ENCODE results near the gene MMP24. TPM values are rescaled to one million over a fixed set of nuclear protein-coding genes. Genes with fewer than 3 reads are reported as not detected.
A peak's percentile ranks its signal among the peaks of the same experiment; 100 is the strongest.

MMP24 gene
- total RNA-seq, 8 experiments from 2014 or later, result 0.94 to 45.1 (median 19.9) TPM

DNA sequence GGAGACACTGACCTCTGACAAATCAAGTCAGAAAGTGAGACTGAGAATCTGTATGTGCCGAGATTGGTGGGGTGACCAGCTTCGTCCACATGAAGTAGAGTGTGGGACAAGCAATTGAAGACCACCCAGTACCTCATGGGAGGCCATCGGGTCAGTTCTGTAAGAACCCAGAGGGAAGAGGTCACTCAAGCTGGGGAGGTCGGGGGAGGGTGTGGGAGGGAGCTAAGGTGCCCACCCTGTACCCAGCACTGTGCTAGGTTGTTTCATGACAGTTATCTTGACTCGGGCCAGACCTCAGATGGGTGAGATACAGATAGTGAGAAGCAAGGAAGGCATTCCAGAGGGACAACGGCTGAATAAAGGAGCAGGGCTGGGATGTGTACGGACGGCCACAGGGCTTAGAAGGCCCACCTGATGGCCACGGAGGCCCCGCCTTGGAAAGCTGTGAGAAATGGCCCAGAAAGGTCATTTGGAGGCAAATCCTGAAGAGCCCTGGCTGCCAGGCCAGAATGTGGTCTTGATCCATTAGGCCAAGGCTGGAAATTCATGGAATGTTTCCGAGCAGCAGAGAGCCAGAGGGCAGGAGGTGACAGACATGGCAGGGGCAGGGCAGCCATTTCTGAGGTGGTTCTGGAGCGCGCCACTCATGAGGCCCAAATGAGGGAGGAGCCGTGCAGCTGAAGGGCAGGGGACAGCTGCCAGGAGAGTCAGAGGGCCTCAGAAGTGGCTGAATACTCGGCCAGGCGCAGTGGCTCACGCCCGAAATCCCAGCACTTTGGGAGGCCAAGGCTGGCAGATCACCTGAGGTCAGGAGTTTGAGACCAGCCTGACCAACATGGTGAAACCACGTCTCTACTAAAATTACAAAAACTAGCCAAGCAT is 43.8 kb downstream of the MMP24 start:
- WGBS, 10 experiments, result 79 to 94% (median 90%) methylated on average over 2 to 12 of the region's 19 CpGs; no CpG with 5 or more reads in 5 of the 10 experiments
- Histone ChIP-seq H3K4me1 (replicated peaks in 1 of 2) (no peaks in the 10 kb centered on the region), H3K27ac (no peak overlapping the region), H3K4me3 (no peak overlapping the region)
- no peak for ATAC-seq (replicated peaks in 6 of 8)
- in situ Hi-C loops (cut with MboI; ENCODE audit: low pct_unique_long_range_greater_than_20kb in 2 of 9, low sequenced_read_pairs in 9 of 9, unreplicated experiment in 9 of 9), result no loop called here

DNA sequence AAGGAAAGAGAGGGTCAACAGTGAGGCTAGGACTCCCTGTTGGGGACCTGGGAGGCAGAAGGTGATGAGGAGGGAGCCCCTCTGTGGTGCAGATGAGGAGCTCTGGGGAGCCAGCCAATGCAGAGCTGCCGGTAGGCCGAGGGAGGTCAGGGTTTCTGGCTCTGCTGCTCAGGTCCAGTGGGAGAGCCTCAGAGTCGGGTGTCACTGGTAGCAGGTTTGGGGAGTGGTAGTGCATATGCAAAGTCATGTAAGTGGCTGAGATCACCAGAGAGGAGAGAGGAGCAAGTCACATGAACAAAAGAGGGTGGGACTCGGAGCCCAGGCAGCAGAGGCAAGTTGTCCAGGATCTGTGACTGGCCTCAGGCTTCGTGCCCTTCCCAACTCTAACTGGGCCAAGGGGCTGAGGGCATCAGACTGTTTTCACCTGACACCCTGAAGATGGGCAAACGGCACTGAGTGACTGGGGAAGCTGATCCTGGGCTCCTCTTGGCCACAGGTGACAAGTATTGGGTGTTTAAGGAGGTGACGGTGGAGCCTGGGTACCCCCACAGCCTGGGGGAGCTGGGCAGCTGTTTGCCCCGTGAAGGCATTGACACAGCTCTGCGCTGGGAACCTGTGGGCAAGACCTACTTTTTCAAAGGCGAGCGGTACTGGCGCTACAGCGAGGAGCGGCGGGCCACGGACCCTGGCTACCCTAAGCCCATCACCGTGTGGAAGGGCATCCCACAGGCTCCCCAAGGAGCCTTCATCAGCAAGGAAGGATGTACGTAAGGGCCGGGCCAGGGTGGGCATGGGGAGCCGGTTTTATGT is 44.8 kb downstream of the MMP24 start:
- Histone ChIP-seq H3K4me1 (replicated peaks in 1 of 2) (peaks cover under 1 to 1% of the 10 kb centered on the region in 2 donors), H3K4me3 (no peak overlapping the region), H3K27ac (no peak overlapping the region)
- peak in 7 of 8 experiments; percentile 9 to 96 (median 18) for ATAC-seq (replicated peaks in 6 of 8)
- in situ Hi-C loops (cut with MboI; ENCODE audit: low pct_unique_long_range_greater_than_20kb in 2 of 9, low sequenced_read_pairs in 9 of 9, unreplicated experiment in 9 of 9), result no loop called here
- WGBS, 10 experiments, result 33 to 89% (median 69%) methylated on average over 3 to 6 of the region's 20 CpGs; no CpG with 5 or more reads in 7 of the 10 experiments

DNA sequence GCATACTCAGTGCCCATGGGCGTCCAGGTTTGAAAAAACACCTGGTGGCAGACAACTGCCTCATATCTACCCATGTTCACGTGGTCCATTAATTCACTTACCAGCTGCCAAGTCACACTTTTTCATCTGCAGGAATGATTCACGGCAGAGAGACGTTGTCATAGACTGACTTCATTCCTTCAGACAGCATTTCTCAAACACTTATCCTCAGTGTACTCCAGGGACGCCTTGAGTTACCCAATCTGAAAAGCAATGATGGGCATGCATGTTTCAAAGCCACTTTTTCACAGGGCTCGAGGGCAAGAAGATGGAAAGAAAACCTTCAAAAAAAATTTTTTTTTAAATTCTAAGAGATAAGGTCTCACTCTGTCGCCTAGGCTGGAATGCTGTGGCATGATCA is 45.4 kb downstream of the MMP24 start:
- ATAC-seq (replicated peaks in 6 of 8), result no peak

DNA sequence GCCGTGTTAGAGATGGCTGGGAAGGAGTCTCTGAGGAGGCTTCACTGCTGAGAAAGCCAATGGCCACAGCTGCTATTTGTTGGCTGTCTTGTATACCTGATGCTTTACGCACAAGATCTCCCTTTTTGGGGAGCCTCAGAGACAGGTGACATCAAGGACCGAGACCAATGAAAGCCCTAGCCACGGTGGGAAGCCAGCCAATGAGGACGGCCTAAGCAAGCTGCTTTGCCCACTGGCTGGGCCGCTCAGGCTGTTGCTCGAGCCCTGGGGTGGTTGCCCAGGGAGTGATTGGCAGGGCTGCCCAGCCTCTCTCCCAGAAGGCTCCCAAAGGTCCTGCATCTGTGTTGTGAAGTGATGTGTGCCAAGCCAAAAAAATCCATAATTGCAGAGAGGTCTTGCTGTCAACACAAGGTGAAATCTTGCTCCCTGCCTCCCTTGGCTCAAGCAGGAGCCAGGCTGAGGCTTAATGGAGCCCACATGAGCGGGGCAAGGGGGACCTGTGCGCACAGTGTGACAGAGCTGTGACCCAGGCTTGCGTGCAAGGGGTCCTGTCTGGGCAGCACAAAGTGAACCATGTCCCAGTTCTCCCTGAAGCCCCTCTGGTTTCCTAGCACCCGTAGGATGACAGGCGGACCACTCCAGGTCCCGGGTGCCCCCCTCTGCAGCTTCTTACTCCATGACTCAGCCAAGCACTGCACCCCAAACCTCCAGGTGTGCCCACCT is 47.1 kb downstream of the MMP24 start:
- Histone ChIP-seq H3K4me3 (no peak overlapping the region), H3K4me1 (replicated peaks in 1 of 2) (peaks cover 12 to 13% of the 10 kb centered on the region in 2 donors), H3K27ac (no peak overlapping the region)
- in situ Hi-C loops (cut with MboI; ENCODE audit: low pct_unique_long_range_greater_than_20kb in 2 of 9, low sequenced_read_pairs in 9 of 9, unreplicated experiment in 9 of 9), result no loop called here
- no peak for ATAC-seq (replicated peaks in 6 of 8)
- WGBS, 10 experiments, result 50 to 100% (median 92%) methylated on average over 1 to 5 of the region's 13 CpGs; no CpG with 5 or more reads in 2 of the 10 experiments

More for the DNA sequence above, 45.4 kb downstream of the MMP24 start:
- Histone ChIP-seq H3K27ac (no peak overlapping the region), H3K4me3 (no peak overlapping the region), H3K4me1 (replicated peaks in 1 of 2) (peaks cover 7% of the 10 kb centered on the region in 2 donors)
- in situ Hi-C loops (cut with MboI; ENCODE audit: low pct_unique_long_range_greater_than_20kb in 2 of 9, low sequenced_read_pairs in 9 of 9, unreplicated experiment in 9 of 9), result no loop called here
- WGBS, 10 experiments, result 47 to 100% (median 86%) methylated on average over 1 to 7 of the region's 7 CpGs; no CpG with 5 or more reads in 3 of the 10 experiments

DNA sequence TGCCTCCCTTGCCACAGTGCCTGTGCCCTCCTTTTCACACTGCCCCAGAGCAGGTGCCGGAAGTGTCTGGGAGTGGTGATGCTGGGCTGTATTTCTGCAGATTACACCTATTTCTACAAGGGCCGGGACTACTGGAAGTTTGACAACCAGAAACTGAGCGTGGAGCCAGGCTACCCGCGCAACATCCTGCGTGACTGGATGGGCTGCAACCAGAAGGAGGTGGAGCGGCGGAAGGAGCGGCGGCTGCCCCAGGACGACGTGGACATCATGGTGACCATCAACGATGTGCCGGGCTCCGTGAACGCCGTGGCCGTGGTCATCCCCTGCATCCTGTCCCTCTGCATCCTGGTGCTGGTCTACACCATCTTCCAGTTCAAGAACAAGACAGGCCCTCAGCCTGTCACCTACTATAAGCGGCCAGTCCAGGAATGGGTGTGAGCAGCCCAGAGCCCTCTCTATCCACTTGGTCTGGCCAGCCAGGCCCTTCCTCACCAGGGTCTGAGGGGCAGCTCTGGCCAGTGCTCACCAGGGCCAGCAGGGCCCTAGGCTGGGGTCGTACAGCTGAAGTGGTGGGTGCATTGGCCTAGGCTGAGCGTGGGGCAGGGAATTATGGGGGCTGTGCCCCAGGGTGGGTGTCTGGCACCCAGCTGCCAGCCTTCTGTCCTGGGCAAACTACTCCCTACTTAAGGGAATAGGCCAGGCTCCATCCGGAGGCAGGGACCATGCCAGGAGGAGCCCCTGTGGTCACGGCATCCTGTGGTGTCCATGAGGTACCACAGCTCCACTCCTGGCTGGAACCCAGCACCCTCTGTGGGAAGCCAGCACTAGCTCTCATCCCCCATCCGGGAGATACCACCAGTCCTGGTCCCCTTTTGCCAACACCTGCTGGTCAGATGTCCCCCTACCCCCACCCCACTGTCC is 47.9 kb downstream of the MMP24 start:
- in situ Hi-C loops (cut with MboI; ENCODE audit: low pct_unique_long_range_greater_than_20kb in 2 of 9, low sequenced_read_pairs in 9 of 9, unreplicated experiment in 9 of 9), result no loop called here
- ATAC-seq (replicated peaks in 6 of 8), result no peak
- Histone ChIP-seq H3K4me3 (no peak overlapping the region), H3K4me1 (replicated peaks in 1 of 2) (peaks cover 12 to 16% of the 10 kb centered on the region in 2 donors), H3K27ac (no peak overlapping the region)
- 87 to 100% (median 96%) methylated on average over 1 to 10 of the region's 24 CpGs; no CpG with 5 or more reads in 2 of the 10 experiments for WGBS, 10 experiments

DNA sequence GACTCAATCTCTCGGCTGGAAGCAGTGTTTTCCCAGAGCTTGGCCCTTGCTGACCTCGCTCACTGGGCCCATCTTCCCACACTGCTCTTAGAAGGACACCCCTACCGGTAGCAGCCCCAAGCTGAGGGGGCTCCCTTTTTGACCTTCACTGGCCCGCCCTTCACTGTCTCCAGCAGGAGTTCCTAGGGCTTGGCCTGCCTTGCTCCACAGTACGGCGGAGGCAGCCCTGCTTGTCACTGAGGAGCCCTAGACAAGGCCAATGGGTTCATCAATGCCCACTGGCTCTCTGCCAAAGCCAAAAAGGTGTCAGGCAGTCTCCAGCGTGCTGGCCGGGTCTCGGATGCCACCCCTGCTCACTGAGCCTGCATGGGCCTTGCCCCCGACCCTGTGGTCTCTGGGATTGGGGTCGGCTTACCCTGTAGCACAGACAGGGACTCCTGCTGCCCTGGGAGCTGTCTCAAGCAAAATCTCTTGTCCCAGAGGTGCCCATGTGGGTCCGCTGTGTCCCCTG is 49.3 kb downstream of the MMP24 start:
- H3K4me3 ChIP-seq, result no peak overlapping the region
- in situ Hi-C loops (cut with MboI; ENCODE audit: low pct_unique_long_range_greater_than_20kb in 2 of 9, low sequenced_read_pairs in 9 of 9, unreplicated experiment in 9 of 9), result no loop called here
- H3K4me1 ChIP-seq (replicated peaks in 1 of 2), result peaks cover 12 to 16% of the 10 kb centered on the region in 2 donors
- H3K27ac ChIP-seq, result no peak overlapping the region
- WGBS, 10 experiments, result 60 to 100% (median 80%) methylated on average over 1 to 5 of the region's 12 CpGs; no CpG with 5 or more reads in 5 of the 10 experiments
- no peak for ATAC-seq (replicated peaks in 6 of 8)

DNA sequence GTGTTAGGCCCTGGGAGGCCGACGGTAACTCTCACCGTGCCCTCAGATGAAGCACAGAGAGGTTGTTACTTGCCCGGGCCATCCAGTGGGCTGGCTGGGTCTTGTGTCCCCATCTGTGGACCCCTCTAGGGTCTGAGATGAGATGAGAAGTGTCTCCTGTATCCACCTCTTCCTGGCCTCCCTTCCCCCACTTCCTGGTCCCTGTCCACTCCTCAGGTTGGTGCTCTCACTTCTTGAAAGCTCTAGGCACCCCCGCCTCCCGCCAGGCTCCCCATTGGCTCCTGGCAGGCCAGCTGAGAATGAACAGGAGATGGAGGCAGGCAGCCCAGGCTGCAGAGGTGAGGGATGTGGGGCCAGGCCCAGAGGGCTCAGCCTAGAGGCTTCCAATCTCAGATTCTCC is 49.9 kb downstream of the MMP24 start:
- ATAC-seq (replicated peaks in 6 of 8), result no peak
- in situ Hi-C loops (cut with MboI; ENCODE audit: low pct_unique_long_range_greater_than_20kb in 2 of 9, low sequenced_read_pairs in 9 of 9, unreplicated experiment in 9 of 9), result no loop called here
- H3K4me3 ChIP-seq, result peak overlapping the region in 4 of 5 donors; percentile 55 to 90 (median 64)
- peak overlapping the region; percentile 92 to 97 for H3K27ac ChIP-seq
- H3K4me1 ChIP-seq (replicated peaks in 1 of 2), result peaks cover 12 to 16% of the 10 kb centered on the region in 2 donors
- WGBS, 10 experiments, result 100% methylated on average over 1 to 4 of the region's 6 CpGs; no CpG with 5 or more reads in 7 of the 10 experiments

DNA sequence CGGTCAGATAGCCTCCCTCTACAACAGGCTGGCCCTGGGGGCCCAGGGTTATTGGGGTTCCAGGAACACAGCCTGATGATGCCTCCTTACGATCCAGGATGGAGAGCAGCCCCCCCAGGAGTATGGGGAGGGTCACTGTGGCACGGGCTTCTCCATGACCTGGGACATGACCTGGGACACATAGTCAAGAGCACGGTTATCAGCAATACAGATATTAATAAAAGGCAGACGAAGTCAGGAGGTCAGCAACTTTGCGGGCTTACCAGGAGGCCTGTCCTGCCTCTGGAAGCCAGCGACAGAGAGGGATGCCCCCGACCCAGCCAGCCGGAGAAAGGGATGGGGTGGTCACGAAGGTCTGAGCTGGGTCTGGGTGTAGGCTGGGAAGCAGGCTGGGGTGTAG is 50.6 kb downstream of the MMP24 start:
- no peak for ATAC-seq (replicated peaks in 6 of 8)
- in situ Hi-C loops (cut with MboI; ENCODE audit: low pct_unique_long_range_greater_than_20kb in 2 of 9, low sequenced_read_pairs in 9 of 9, unreplicated experiment in 9 of 9), result no loop called here
- H3K4me3 ChIP-seq, result peak overlapping the region; percentile 55 to 90 (median 71)
- peaks cover 12 to 16% of the 10 kb centered on the region in 2 donors for H3K4me1 ChIP-seq (replicated peaks in 1 of 2)
- 0 to 100% (median 5%) methylated on average over 1 to 5 of the region's 10 CpGs; no CpG with 5 or more reads in 3 of the 10 experiments for WGBS, 10 experiments
- H3K27ac ChIP-seq, result peak overlapping the region; percentile 92 to 97

DNA sequence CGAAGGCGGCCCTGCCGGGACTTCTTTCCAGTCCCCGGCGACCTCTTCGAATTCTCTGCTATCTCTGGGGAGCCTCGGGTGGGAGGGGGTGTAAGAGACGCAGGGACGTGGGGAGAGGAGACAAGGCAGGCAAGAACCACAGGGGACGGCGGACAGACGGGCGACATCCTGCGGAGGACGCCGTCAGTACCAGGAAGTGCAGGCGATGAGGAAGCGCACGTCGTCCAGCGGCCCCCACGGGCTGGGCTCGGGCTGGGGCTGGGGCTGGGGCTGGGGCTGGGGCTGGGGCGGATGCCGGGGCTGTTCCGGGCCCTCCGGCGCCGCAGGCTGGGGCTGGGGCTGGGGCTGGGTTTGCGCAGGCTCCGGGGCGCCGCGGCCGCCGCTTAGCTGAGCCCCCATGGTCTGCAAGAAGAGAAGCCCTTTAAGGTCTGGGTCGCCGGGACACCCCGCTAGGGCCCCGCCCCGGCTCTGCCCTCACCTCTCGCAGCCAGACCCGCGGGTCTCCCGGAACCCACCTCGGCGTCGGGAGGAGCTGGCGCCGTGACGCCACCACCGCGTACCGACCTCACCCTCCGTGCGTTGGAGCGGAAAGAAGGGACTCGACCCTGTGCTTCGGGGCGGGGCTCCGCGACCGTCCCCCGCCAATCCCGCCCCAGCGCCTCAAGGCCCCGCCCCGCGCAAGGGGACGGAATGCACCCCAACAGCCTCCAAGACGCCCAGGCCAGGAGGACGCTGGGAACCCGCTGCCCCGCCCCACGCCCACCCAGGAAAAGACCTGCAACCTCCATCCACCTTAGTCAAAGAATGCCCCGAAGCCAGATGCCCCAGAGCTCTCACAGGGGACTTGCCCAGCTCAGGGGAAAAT is 51.3 kb downstream of the MMP24 start, which contains the start of gene MMP24OS:
Gene MMP24OS, minus strand, starts transcription at position 592 of the 865 bp plus-strand sequence. Its CDS starts 193 bp downstream, at position 399.
- 0 to 8% (median 4%) methylated on average over 1 to 5 of the region's 76 CpGs; no CpG with 5 or more reads in 6 of the 10 experiments for WGBS, 10 experiments
- H3K4me3 ChIP-seq, result peak within 1 kb of the TSS; percentile 55 to 90 (median 71)
- H3K27ac ChIP-seq, result peak within 1 kb of the TSS; percentile 92 to 97
- ATAC-seq (replicated peaks in 6 of 8), result peak; percentile 83 to 93 (median 90)
- in situ Hi-C loops (cut with MboI; ENCODE audit: low pct_unique_long_range_greater_than_20kb in 2 of 9, low sequenced_read_pairs in 9 of 9, unreplicated experiment in 9 of 9), result no loop called here
- peaks cover 12 to 16% of the 10 kb centered on the region in 2 donors for H3K4me1 ChIP-seq (replicated peaks in 1 of 2)

DNA sequence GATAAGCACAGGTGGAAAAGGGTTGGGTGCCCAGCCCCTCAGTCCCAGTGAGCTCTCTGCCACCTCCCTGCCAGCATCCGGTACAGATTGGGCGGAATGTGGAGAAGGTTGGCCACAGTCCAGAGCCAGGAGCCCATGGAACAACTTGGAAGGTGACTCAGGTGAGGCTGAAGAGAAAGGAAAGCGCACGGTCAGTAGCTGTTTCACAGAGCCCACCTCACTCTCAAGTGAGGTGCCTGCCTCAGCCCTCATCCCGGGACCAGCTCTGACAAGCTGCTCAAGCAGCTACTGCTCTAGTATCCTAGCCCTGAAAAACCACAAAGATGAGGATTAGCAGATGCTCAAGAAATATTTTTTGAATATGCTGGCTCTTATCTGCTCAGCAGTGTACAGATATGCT is 52.5 kb downstream of the MMP24 start:
- no peak overlapping the region for H3K4me3 ChIP-seq
- no peak overlapping the region for H3K27ac ChIP-seq
- ATAC-seq (replicated peaks in 6 of 8), result no peak
- in situ Hi-C loops (cut with MboI; ENCODE audit: low pct_unique_long_range_greater_than_20kb in 2 of 9, low sequenced_read_pairs in 9 of 9, unreplicated experiment in 9 of 9), result no loop called here
- WGBS, 10 experiments, result 93 to 100% (median 100%) methylated on average over 1 to 3 of the region's 5 CpGs; no CpG with 5 or more reads in 4 of the 10 experiments
- peaks cover 21 to 26% of the 10 kb centered on the region in 2 donors for H3K4me1 ChIP-seq (replicated peaks in 1 of 2)

All from motor neuron (in vitro differentiated cells).